GM21786 (cell line): ENCODE measurements around the gene BYSL.

Experiments
- ATAC-seq: cut with Tn5 transposase; IDR thresholded peaks from one replicate; pipeline ENCODE4 v1.9.1; 2021; ENCODE audit not compliant: unreplicated experiment

Gene BYSL

DNA sequence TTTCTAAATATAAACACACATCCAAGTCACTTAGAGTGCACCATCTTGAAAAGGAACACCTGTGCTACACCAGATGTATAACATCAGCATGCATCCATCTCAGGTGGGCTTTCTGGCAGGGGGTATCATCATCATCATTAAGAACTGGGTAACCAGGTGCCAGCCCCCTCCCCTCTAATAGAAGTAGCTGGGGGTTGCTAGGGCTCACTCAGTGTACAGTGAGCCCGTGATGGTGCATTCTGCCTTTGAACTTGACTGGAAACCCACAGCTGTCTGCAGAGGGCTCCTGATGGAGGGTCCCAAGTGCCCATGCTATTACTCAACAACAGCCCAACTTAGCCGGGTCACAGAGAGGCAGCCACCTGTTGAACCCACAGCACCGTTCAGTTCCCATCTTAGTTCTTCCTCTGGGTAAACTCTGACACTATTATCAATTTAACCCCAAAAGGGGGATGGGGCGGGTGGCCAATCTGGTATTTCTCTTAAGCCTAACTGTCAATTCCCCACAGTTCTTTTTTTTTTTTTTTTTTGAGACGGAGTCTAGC is 53.1 kb downstream of the BYSL start:
- no peak for ATAC-seq

GRCh38 chr6:41975276-41975675 is 54.0 kb downstream of the BYSL start:
- no peak for ATAC-seq

GRCh38 chr6:41976794-41977484 is 55.6 kb downstream of the BYSL start:
- no peak for ATAC-seq
